Stimulated activated CD4-positive, alpha-beta T cell treated with anti-CD3 and anti-CD28 coated beads, TNF-alpha, amount 100 ng/mL, for 4 hours (primary cell): ENCODE results near the gene ST6GALNAC1.
"Not testable (repeated sequence)": the region's sequence is repeated elsewhere in the genome, so short reads cannot be mapped to it uniquely, and the experiment has no call there.

Experiments
- DNase-seq, 3 experiments: peaks; one replicate each; pipeline ENCODE4 v3.0.0-alpha.2; 2020; ENCODE audit warnings: low read depth in 3 of 3

ST6GALNAC1 gene

GRCh38 chr17:76642994-76643393, 563 bp downstream of the ST6GALNAC1 start:
- DNase-seq: no peak

- no peak for DNase-seq
Measured at GRCh38 chr17:76642032-76642561, 1.5 kb downstream of the ST6GALNAC1 start.

- no peak for DNase-seq
Measured at GRCh38 chr17:76641501-76641900, 2.1 kb downstream of the ST6GALNAC1 start.

- DNase-seq: no peak
Measured at GRCh38 chr17:76640550-76641380, 2.8 kb downstream of the ST6GALNAC1 start.

- no peak for DNase-seq
Measured at GRCh38 chr17:76638263-76638662, 5.3 kb downstream of the ST6GALNAC1 start.

- not testable (repeated sequence) for DNase-seq
Measured at GRCh38 chr17:76636486-76637206, 6.9 kb downstream of the ST6GALNAC1 start.

GRCh38 chr17:76635659-76636360, 7.7 kb downstream of the ST6GALNAC1 start:
- no peak for DNase-seq

- no peak for DNase-seq
Measured at GRCh38 chr17:76635039-76635438, 8.5 kb downstream of the ST6GALNAC1 start.

- no peak for DNase-seq
Measured at GRCh38 chr17:76633628-76634328, 9.8 kb downstream of the ST6GALNAC1 start.

GRCh38 chr17:76631821-76632565, 11.6 kb downstream of the ST6GALNAC1 start:
- DNase-seq: no peak

GRCh38 chr17:76630151-76630550, 13.4 kb downstream of the ST6GALNAC1 start:
- no peak for DNase-seq

GRCh38 chr17:76627510-76627909, 16.0 kb downstream of the ST6GALNAC1 start:
- DNase-seq: no peak

GRCh38 chr17:76626442-76626841, 17.1 kb downstream of the ST6GALNAC1 start:
- DNase-seq: no peak

GRCh38 chr17:76625496-76625895, 18.1 kb downstream of the ST6GALNAC1 start:
- DNase-seq: no peak

- peak; percentile 52 to 71 (median 53) for DNase-seq
Measured at GRCh38 chr17:76623271-76624146, 20.0 kb downstream of the ST6GALNAC1 start.

- no peak for DNase-seq
Measured at GRCh38 chr17:76617838-76618237, 25.7 kb downstream of the ST6GALNAC1 start.

- no peak for DNase-seq
Measured at GRCh38 chr17:76614912-76615617, 28.5 kb downstream of the ST6GALNAC1 start.

- DNase-seq: not testable (repeated sequence)
Measured at GRCh38 chr17:76614064-76614759, 29.3 kb downstream of the ST6GALNAC1 start.
